Measurements from ENCODE around the gene RTL10.

The RTL10 gene, protein sequence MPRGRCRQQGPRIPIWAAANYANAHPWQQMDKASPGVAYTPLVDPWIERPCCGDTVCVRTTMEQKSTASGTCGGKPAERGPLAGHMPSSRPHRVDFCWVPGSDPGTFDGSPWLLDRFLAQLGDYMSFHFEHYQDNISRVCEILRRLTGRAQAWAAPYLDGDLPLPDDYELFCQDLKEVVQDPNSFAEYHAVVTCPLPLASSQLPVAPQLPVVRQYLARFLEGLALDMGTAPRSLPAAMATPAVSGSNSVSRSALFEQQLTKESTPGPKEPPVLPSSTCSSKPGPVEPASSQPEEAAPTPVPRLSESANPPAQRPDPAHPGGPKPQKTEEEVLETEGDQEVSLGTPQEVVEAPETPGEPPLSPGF

GRCh38 chr22:19854778-19855503, at the start of gene RTL10, which contains the start of gene GNB1L:
Gene RTL10, minus strand, starts transcription at chr22:19854874. Its CDS starts 2,613 bp downstream, at chr22:19852261.
Gene GNB1L, minus strand, starts transcription at chr22:19854874. Its CDS starts 33,519 bp downstream, at chr22:19821355.
- H3K36me3 ChIP-seq (ENCODE audit: control insufficient read depth in 2 of 2, insufficient read depth in 1 of 2, low read length in 2 of 2) = peaks cover 0 to 33% of the 10 kb centered on the region in 2 experiments; a peak in 1 of 3 replicates
- peak within 1 kb of the TSS; percentile 95 for H3K27ac ChIP-seq (ENCODE audit: extremely low read depth, low read depth, low read length)
- CTCF ChIA-PET = interaction anchor here (0.7 to 1.7 kb wide), 7 partner anchors 10 to 125 kb away, joined by 3 to 9 read pairs (median 5); no protein-coding TSS in a partner anchor
- no peaks in the 10 kb centered on the region for H3K4me1 ChIP-seq (ENCODE audit: control insufficient read depth, insufficient read depth, low read length)
- H3K4me3 ChIP-seq (ENCODE audit: low read depth, low read length) = peak within 1 kb of the TSS; percentile 86
- H3K9me3 ChIP-seq (ENCODE audit: control insufficient read depth, insufficient read depth, low read depth, low read length) = no peaks in the 10 kb centered on the region
- POLR2A ChIA-PET = interaction anchor here (0.6 to 3.5 kb wide), 33 partner anchors 9 to 190 kb away, joined by 3 to 12 read pairs (median 4); partner anchors contain the start of genes GP1BB and TBX1
- TF ChIP-seq ATF2 (tag by site-specific recombination; IDR thresholded peaks at IDR 0.05; ENCODE audit: low read depth) (no peak), ZNF2 (tag by site-specific recombination; IDR thresholded peaks at IDR 0.05) (peak; percentile 56), ZNF132 (tag by site-specific recombination; IDR thresholded peaks at IDR 0.05; ENCODE audit: borderline replicate concordance) (no peak), AEBP2 (tag by site-specific recombination; IDR thresholded peaks at IDR 0.05; ENCODE audit: borderline replicate concordance) (0 out of 2 replicates have a peak, but pooled peaks have one; percentile 39), GFI1B (tag by site-specific recombination; IDR thresholded peaks at IDR 0.05) (no peak), ZNF530 (tag by site-specific recombination; IDR thresholded peaks at IDR 0.05; ENCODE audit: low read depth) (no peak), ZNF704 (tag by site-specific recombination; IDR thresholded peaks at IDR 0.05) (no peak), ZSCAN30 (tag by site-specific recombination; IDR thresholded peaks at IDR 0.05) (peak; percentile 63; the same call in 1 of the 2 replicates), ZBTB17 (tag by site-specific recombination; IDR thresholded peaks at IDR 0.05) (peak; percentile 93), ZNF670 (tag by site-specific recombination; IDR thresholded peaks at IDR 0.05; ENCODE audit: low read depth) (no peak), ZNF707 (tag by site-specific recombination; IDR thresholded peaks at IDR 0.05) (no peak), ZNF175 (tag by site-specific recombination; IDR thresholded peaks at IDR 0.05) (no peak), ZNF223 (tag by site-specific recombination; IDR thresholded peaks at IDR 0.05) (no peak), KLF7 (tag by site-specific recombination; IDR thresholded peaks at IDR 0.05; ENCODE audit: borderline replicate concordance) (0 out of 2 replicates have a peak, but pooled peaks have one; percentile 8), GLIS2 (tag by site-specific recombination; IDR thresholded peaks at IDR 0.05) (no peak), MEIS1 (CRISPR knock-in tag; IDR thresholded peaks at IDR 0.05; ENCODE audit: borderline replicate concordance) (no peak), BCL11A (tag by site-specific recombination; IDR thresholded peaks at IDR 0.05; ENCODE audit: low read depth) (peak; percentile 24; the same call in 1 of the 2 replicates)
- TF ChIP-seq, protein P1, sequence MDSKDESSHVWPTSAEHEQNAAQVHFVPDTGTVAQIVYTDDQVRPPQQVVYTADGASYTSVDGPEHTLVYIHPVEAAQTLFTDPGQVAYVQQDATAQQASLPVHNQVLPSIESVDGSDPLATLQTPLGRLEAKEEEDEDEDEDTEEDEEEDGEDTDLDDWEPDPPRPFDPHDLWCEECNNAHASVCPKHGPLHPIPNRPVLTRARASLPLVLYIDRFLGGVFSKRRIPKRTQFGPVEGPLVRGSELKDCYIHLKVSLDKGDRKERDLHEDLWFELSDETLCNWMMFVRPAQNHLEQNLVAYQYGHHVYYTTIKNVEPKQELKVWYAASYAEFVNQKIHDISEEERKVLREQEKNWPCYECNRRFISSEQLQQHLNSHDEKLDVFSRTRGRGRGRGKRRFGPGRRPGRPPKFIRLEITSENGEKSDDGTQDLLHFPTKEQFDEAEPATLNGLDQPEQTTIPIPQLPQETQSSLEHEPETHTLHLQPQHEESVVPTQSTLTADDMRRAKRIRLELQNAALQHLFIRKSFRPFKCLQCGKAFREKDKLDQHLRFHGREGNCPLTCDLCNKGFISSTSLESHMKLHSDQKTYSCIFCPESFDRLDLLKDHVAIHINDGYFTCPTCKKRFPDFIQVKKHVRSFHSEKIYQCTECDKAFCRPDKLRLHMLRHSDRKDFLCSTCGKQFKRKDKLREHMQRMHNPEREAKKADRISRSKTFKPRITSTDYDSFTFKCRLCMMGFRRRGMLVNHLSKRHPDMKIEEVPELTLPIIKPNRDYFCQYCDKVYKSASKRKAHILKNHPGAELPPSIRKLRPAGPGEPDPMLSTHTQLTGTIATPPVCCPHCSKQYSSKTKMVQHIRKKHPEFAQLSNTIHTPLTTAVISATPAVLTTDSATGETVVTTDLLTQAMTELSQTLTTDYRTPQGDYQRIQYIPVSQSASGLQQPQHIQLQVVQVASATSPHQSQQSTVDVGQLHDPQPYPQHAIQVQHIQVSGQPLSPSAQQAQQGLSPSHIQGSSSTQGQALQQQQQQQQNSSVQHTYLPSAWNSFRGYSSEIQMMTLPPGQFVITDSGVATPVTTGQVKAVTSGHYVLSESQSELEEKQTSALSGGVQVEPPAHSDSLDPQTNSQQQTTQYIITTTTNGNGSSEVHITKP (tag by site-specific recombination; IDR thresholded peaks at IDR 0.05) = 0 out of 2 replicates have a peak, but pooled peaks have one; percentile 55
- TF ChIP-seq, protein P2, sequence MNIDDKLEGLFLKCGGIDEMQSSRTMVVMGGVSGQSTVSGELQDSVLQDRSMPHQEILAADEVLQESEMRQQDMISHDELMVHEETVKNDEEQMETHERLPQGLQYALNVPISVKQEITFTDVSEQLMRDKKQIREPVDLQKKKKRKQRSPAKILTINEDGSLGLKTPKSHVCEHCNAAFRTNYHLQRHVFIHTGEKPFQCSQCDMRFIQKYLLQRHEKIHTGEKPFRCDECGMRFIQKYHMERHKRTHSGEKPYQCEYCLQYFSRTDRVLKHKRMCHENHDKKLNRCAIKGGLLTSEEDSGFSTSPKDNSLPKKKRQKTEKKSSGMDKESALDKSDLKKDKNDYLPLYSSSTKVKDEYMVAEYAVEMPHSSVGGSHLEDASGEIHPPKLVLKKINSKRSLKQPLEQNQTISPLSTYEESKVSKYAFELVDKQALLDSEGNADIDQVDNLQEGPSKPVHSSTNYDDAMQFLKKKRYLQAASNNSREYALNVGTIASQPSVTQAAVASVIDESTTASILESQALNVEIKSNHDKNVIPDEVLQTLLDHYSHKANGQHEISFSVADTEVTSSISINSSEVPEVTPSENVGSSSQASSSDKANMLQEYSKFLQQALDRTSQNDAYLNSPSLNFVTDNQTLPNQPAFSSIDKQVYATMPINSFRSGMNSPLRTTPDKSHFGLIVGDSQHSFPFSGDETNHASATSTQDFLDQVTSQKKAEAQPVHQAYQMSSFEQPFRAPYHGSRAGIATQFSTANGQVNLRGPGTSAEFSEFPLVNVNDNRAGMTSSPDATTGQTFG (tag by site-specific recombination; IDR thresholded peaks at IDR 0.05; ENCODE audit: borderline replicate concordance) = no peak
- TF ChIP-seq, protein P3, sequence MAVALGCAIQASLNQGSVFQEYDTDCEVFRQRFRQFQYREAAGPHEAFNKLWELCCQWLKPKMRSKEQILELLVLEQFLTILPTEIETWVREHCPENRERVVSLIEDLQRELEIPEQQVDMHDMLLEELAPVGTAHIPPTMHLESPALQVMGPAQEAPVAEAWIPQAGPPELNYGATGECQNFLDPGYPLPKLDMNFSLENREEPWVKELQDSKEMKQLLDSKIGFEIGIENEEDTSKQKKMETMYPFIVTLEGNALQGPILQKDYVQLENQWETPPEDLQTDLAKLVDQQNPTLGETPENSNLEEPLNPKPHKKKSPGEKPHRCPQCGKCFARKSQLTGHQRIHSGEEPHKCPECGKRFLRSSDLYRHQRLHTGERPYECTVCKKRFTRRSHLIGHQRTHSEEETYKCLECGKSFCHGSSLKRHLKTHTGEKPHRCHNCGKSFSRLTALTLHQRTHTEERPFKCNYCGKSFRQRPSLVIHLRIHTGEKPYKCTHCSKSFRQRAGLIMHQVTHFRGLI (tag by site-specific recombination; IDR thresholded peaks at IDR 0.05) = no peak; the same call in 1 of the 2 replicates
- TF ChIP-seq, protein P4, sequence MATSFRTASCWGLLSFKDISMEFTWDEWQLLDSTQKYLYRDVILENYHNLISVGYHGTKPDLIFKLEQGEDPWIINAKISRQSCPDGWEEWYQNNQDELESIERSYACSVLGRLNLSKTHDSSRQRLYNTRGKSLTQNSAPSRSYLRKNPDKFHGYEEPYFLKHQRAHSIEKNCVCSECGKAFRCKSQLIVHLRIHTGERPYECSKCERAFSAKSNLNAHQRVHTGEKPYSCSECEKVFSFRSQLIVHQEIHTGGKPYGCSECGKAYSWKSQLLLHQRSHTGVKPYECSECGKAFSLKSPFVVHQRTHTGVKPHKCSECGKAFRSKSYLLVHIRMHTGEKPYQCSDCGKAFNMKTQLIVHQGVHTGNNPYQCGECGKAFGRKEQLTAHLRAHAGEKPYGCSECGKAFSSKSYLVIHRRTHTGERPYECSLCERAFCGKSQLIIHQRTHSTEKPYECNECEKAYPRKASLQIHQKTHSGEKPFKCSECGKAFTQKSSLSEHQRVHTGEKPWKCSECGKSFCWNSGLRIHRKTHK (tag by site-specific recombination; IDR thresholded peaks at IDR 0.05) = no peak
